K562 (cell line): Measurements from ENCODE around the gene INPP1. TPM values are rescaled to one million over a fixed set of nuclear protein-coding genes. Genes with fewer than 3 reads are reported as not detected.

Source experiments
- ETV6 ChIP-seq, 3 experiments: fragments of 150-350 bp in 1 of 3; sonication (generic) in 1 of 3; formaldehyde crosslinking in 1 of 3; IDR thresholded peaks; 2 replicates each; pipeline versions ENCODE4 v1.6.1 to v1.8.0; 2014 to 2022; ENCODE audit warnings: borderline replicate concordance in 2 of 3, low read depth in 2 of 3, antibody characterized with exemption in 1 of 3, low read length in 1 of 3, mild to moderate bottlenecking in 1 of 3, missing genetic modification reagents in 1 of 3
- FOXM1 ChIP-seq, 2 experiments: fragments of 450-650 bp in 1 of 2; sonication (generic) in 1 of 2; formaldehyde crosslinking in 1 of 2; IDR thresholded peaks; 2 replicates each; pipeline versions ENCODE4 v1.6.1 to v1.9.0; 2017 to 2022; ENCODE audit warnings: low read depth in 2 of 2, mild to moderate bottlenecking in 2 of 2, missing genetic modification reagents in 1 of 2, moderate library complexity in 1 of 2
- HDAC3 ChIP-seq: fragments of 450-650 bp; IDR thresholded peaks from 2 replicates; pipeline ENCODE4 v1.6.1; 2018; ENCODE audit warnings: borderline replicate concordance, mild to moderate bottlenecking, moderate library complexity; ENCODE audit not compliant: partially characterized antibody
- HEY1 ChIP-seq: fragments of 250-450 bp; sonication (Bioruptor Pico); IDR thresholded peaks from 2 replicates; pipeline ENCODE4 v1.5.0; 2020; ENCODE audit warnings: mild to moderate bottlenecking, moderate library complexity, borderline replicate concordance
- MCM7 ChIP-seq, 2 experiments: fragments of 450-650 bp; IDR thresholded peaks; 2 replicates each; pipeline ENCODE4 v1.6.1; 2016 to 2018
- MTA2 ChIP-seq: fragments of 450-650 bp; IDR thresholded peaks from 2 replicates; pipeline ENCODE4 v1.6.1; 2016; ENCODE audit warnings: low read depth
- PCBP1 ChIP-seq: fragments of 200-400 bp; formaldehyde crosslinking; IDR thresholded peaks from 2 replicates; pipeline ENCODE4 v1.6.1; 2018; ENCODE audit warnings: mild to moderate bottlenecking, low read depth, low read length; ENCODE audit not compliant: poor library complexity, severe bottlenecking
- POLR2G ChIP-seq: fragments of 200-400 bp; formaldehyde crosslinking; IDR thresholded peaks from 2 replicates; pipeline ENCODE4 v1.6.1; 2017; ENCODE audit warnings: low read depth, mild to moderate bottlenecking, antibody characterized with exemption, low read length, moderate library complexity
- PURB ChIP-seq: sonication (generic); formaldehyde crosslinking; IDR thresholded peaks from 2 replicates; pipeline ENCODE4 v1.9.0; 2021; ENCODE audit warnings: low read depth, mild to moderate bottlenecking, missing genetic modification reagents
- SP2 ChIP-seq: IDR thresholded peaks from 2 replicates; pipeline ENCODE4 v1.6.1; 2011; ENCODE audit warnings: mild to moderate bottlenecking, low read depth, low read length, moderate library complexity; ENCODE audit not compliant: poor library complexity, severe bottlenecking; ENCODE audit errors: extremely low read depth
- ZKSCAN1 ChIP-seq: fragments of 150-350 bp; IDR thresholded peaks from 2 replicates; pipeline ENCODE4 v1.6.1; 2016; ENCODE audit warnings: low read depth, low read length
- ZNF143 ChIP-seq: sonication (generic); formaldehyde crosslinking; IDR thresholded peaks from 2 replicates; pipeline ENCODE4 v1.9.0; 2022; ENCODE audit warnings: mild to moderate bottlenecking, missing genetic modification reagents
- ZNF232 ChIP-seq: sonication (generic); formaldehyde crosslinking; IDR thresholded peaks from 2 replicates; pipeline ENCODE4 v1.8.0; 2022; ENCODE audit warnings: mild to moderate bottlenecking, missing genetic modification reagents
- ZNF263 ChIP-seq: sonication (generic); formaldehyde crosslinking; IDR thresholded peaks from 2 replicates; pipeline ENCODE4 v1.8.0; 2022; ENCODE audit warnings: mild to moderate bottlenecking, missing genetic modification reagents, borderline replicate concordance
- ZNF785 ChIP-seq: fragments of 250-450 bp; sonication (Bioruptor Pico); IDR thresholded peaks from 2 replicates; pipeline ENCODE4 v1.4.0; 2020; ENCODE audit warnings: mild to moderate bottlenecking
- ZSCAN29 ChIP-seq: fragments of 450-650 bp; IDR thresholded peaks from 2 replicates; pipeline ENCODE4 v1.6.1; 2017
- polyA plus RNA-seq, 8 experiments: library from polyadenylated mRNA; depleted of rRNA in 4 of 8; stranded (reverse) in 5 of 8; unstranded in 3 of 8; fragments of >200 nt; fragmentation: Nextera tagmentation in 2 of 8; fragmentation: Illumina TruSeq in 1 of 8; extraction: Ambion mirVana in 2 of 8; extraction: Trizol in 1 of 8; gene quantifications; 2 replicates each; pipeline versions ENCODE4 v1.2.1 to v1.2.3, GENCODE V29; 2011 to 2014; ENCODE audit warnings: inconsistent platforms in 1 of 8, missing spikeins in 1 of 8
- total RNA-seq, 7 experiments: library from RNA; depleted of rRNA in 6 of 7; stranded (reverse); fragments of >200 nt in 6 of 7; fragmentation: Illumina TruSeq in 2 of 7; extraction: Trizol in 2 of 7; gene quantifications; 2 replicates each; pipeline versions ENCODE4 v1.2.1 to v1.2.3, GENCODE V29; 2011 to 2021; ENCODE audit warnings: low replicate concordance in 1 of 7
- TF ChIP-seq, protein P1 (sequence below), 2 experiments: fragments of 450-650 bp; conservative IDR thresholded peaks; 2 replicates each; pipeline ENCODE4 v1.6.1; 2017; ENCODE audit warnings: mild to moderate bottlenecking in 2 of 2, moderate library complexity in 2 of 2
- TF ChIP-seq, protein P2 (sequence below): fragments of 200-400 bp; formaldehyde crosslinking; IDR thresholded peaks from 2 replicates; pipeline ENCODE4 v1.6.1; 2017; ENCODE audit warnings: mild to moderate bottlenecking, low read depth, low read length, moderate library complexity
- TF ChIP-seq, protein P3 (sequence below): conservative IDR thresholded peaks from 2 replicates; pipeline ENCODE4 v1.6.1; 2011; ENCODE audit warnings: low read depth, mild to moderate bottlenecking, low read length; ENCODE audit not compliant: control insufficient read depth
- TF ChIP-seq, protein P4 (sequence below): sonication (generic); formaldehyde crosslinking; IDR thresholded peaks from 2 replicates; pipeline ENCODE4 v1.8.1; 2023; ENCODE audit warnings: mild to moderate bottlenecking, missing genetic modification reagents

Gene INPP1
- total and polyA plus RNA-seq, 9 of the 15 experiments (the other 6 are each of a cell fraction or from before 2014, with no cell fraction given): 3.7 to 11.8 (median 6.5) TPM

DNA sequence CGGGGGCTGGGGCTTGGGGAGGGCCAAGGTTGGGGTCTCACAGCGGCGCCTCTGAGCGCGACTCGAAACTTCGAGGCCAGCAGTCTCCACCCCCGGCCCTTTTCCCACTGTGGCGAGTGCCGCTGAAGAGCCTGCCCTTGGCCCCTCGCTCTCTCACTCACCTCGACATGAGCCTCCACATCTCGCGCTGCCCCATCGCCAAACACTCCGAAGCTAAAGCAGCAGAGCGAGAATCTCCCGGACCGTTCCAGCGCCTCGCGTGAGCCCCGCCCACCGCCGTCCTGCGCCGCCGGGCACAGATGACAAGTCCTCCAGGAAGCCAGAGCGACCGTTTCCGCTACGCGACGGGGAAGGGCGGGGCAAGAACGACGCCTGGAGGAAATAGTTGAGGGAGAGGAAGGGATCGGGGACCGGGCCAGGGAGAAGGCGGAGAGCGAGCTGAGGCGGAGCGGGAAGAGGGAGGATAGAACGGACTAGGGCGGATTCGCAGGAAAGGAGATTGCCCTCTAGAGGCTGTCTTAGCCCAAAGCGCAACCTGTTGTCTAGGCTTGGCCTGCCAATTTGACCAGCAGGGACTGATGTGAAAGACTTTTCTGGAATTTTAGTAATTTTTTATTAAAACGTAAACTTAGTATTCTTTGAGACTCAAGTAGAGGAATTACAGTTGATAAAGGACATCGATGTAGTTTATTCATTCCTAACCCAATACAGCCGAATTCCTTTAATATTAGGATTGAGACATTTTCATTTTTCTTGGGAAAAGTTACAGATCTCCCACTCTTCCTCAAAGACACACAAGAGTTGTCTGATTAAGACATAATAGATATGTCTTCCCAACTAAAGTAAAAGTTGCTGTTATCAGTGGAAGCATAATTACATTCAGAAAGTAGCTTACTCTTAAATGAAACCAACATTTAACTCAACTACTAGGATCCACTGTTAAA is 23.6 kb upstream of the INPP1 start, which contains the start of gene HIBCH (continued):
- TF ChIP-seq SP2 (peak; percentile 71), HEY1 (no peak), ZKSCAN1 (no peak), MTA2 (peak; percentile 32; the same call in 1 of the 2 replicates), FOXM1 (IDR thresholded peaks at IDR 0.05; ENCODE audit: low read depth) (peak; percentile 65), FOXM1 (CRISPR knock-in tag; IDR thresholded peaks at IDR 0.05; ENCODE audit: low read depth) (no peak), PURB (CRISPR knock-in tag) (no peak), ZNF232 (CRISPR knock-in tag) (no peak), ZSCAN29 (no peak), ETV6 (IDR thresholded peaks at IDR 0.05; ENCODE audit: borderline replicate concordance in 1 of 2, low read depth in 2 of 2, low read length in 1 of 2) (peak; percentile 55 to 95; a peak in 3 of 4 replicates), ETV6 (CRISPR knock-in tag; IDR thresholded peaks at IDR 0.05; ENCODE audit: borderline replicate concordance) (no peak), POLR2G (peak; percentile 91), ZNF263 (CRISPR knock-in tag) (peak; percentile 88), ZNF785 (CRISPR knock-in tag) (no peak), MCM7 (IDR thresholded peaks at IDR 0.05) (no peak), ZNF143 (no peak), PCBP1 (no peak), HDAC3 (no peak)
- TF ChIP-seq, protein P1, sequence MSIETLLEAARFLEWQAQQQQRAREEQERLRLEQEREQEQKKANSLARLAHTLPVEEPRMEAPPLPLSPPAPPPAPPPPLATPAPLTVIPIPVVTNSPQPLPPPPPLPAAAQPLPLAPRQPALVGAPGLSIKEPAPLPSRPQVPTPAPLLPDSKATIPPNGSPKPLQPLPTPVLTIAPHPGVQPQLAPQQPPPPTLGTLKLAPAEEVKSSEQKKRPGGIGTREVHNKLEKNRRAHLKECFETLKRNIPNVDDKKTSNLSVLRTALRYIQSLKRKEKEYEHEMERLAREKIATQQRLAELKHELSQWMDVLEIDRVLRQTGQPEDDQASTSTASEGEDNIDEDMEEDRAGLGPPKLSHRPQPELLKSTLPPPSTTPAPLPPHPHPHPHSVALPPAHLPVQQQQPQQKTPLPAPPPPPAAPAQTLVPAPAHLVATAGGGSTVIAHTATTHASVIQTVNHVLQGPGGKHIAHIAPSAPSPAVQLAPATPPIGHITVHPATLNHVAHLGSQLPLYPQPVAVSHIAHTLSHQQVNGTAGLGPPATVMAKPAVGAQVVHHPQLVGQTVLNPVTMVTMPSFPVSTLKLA (conservative IDR thresholded peaks at IDR 0.05): peak in 1 of 2 experiments; percentile 58; a peak in 1 of 4 replicates
- TF ChIP-seq, protein P2, sequence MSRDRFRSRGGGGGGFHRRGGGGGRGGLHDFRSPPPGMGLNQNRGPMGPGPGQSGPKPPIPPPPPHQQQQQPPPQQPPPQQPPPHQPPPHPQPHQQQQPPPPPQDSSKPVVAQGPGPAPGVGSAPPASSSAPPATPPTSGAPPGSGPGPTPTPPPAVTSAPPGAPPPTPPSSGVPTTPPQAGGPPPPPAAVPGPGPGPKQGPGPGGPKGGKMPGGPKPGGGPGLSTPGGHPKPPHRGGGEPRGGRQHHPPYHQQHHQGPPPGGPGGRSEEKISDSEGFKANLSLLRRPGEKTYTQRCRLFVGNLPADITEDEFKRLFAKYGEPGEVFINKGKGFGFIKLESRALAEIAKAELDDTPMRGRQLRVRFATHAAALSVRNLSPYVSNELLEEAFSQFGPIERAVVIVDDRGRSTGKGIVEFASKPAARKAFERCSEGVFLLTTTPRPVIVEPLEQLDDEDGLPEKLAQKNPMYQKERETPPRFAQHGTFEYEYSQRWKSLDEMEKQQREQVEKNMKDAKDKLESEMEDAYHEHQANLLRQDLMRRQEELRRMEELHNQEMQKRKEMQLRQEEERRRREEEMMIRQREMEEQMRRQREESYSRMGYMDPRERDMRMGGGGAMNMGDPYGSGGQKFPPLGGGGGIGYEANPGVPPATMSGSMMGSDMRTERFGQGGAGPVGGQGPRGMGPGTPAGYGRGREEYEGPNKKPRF: no peak
- TF ChIP-seq, protein P3, sequence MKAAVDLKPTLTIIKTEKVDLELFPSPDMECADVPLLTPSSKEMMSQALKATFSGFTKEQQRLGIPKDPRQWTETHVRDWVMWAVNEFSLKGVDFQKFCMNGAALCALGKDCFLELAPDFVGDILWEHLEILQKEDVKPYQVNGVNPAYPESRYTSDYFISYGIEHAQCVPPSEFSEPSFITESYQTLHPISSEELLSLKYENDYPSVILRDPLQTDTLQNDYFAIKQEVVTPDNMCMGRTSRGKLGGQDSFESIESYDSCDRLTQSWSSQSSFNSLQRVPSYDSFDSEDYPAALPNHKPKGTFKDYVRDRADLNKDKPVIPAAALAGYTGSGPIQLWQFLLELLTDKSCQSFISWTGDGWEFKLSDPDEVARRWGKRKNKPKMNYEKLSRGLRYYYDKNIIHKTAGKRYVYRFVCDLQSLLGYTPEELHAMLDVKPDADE: peak; percentile 39; the same call in 1 of the 2 replicates
- TF ChIP-seq, protein P4, sequence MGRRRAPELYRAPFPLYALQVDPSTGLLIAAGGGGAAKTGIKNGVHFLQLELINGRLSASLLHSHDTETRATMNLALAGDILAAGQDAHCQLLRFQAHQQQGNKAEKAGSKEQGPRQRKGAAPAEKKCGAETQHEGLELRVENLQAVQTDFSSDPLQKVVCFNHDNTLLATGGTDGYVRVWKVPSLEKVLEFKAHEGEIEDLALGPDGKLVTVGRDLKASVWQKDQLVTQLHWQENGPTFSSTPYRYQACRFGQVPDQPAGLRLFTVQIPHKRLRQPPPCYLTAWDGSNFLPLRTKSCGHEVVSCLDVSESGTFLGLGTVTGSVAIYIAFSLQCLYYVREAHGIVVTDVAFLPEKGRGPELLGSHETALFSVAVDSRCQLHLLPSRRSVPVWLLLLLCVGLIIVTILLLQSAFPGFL: no peak
